HG03175 (cell line): ENCODE data around the gene CNBP.
A peak's percentile ranks its signal among the peaks of the same experiment; 100 is the strongest.
"Not testable (repeated sequence)": the region's sequence is repeated elsewhere in the genome, so short reads cannot be mapped to it uniquely, and the experiment has no call there.

Source experiments
- ATAC-seq: cut with Tn5 transposase; IDR thresholded peaks from one replicate; pipeline ENCODE4 v1.9.1; 2021; ENCODE audit warnings: mild to moderate bottlenecking, moderate library complexity; ENCODE audit not compliant: unreplicated experiment

Gene CNBP

GRCh38 chr3:129183569-129184395 is at the start of gene CNBP:
Gene CNBP (minus strand): TSS chr3:129183896. CDS start chr3:129171757, 12,139 bp downstream.
- peak; percentile 97 for ATAC-seq

- ATAC-seq = no peak
Measured at GRCh38 chr3:129231331-129232119, 47.8 kb upstream of the CNBP start.

GRCh38 chr3:129230311-129231019 is 46.8 kb upstream of the CNBP start:
- ATAC-seq = no peak

GRCh38 chr3:129228891-129229585 is 45.3 kb upstream of the CNBP start:
- ATAC-seq = no peak

- ATAC-seq = no peak
Measured at GRCh38 chr3:129226374-129226773, 42.7 kb upstream of the CNBP start.

- ATAC-seq = no peak
Measured at GRCh38 chr3:129224984-129225393, 41.3 kb upstream of the CNBP start.

GRCh38 chr3:129224387-129224786 is 40.7 kb upstream of the CNBP start:
- ATAC-seq = not testable (repeated sequence)

GRCh38 chr3:129218742-129219141 is 35.0 kb upstream of the CNBP start:
- no peak for ATAC-seq

- ATAC-seq = no peak
Measured at GRCh38 chr3:129213238-129213637, 29.5 kb upstream of the CNBP start.

- ATAC-seq = no peak
Measured at GRCh38 chr3:129211772-129212171, 28.1 kb upstream of the CNBP start.

GRCh38 chr3:129211345-129211744 is 27.6 kb upstream of the CNBP start:
- no peak for ATAC-seq

- no peak for ATAC-seq
Measured at GRCh38 chr3:129207479-129207878, 23.8 kb upstream of the CNBP start.

GRCh38 chr3:129205109-129205832 is 21.6 kb upstream of the CNBP start:
- ATAC-seq = no peak

GRCh38 chr3:129204473-129204872 is 20.8 kb upstream of the CNBP start:
- ATAC-seq = no peak

GRCh38 chr3:129199366-129199765 is 15.7 kb upstream of the CNBP start:
- no peak for ATAC-seq

- no peak for ATAC-seq
Measured at GRCh38 chr3:129197321-129197720, 13.6 kb upstream of the CNBP start.

GRCh38 chr3:129196601-129197000 is 12.9 kb upstream of the CNBP start:
- no peak for ATAC-seq

- no peak for ATAC-seq
Measured at GRCh38 chr3:129195731-129196256, 12.1 kb upstream of the CNBP start.

GRCh38 chr3:129189793-129190192 is 6.1 kb upstream of the CNBP start:
- not testable (repeated sequence) for ATAC-seq

- ATAC-seq = no peak
Measured at GRCh38 chr3:129187857-129188256, 4.2 kb upstream of the CNBP start.
